CD8-positive, alpha-beta memory T cell (primary cell): ENCODE data around the gene CLDN34. TPM values are rescaled to one million over a fixed set of nuclear protein-coding genes. Genes with fewer than 3 reads are reported as not detected.

ENCODE experiments used
- CTCF ChIA-PET: fragments of 350-600 bp; sonication (Branson Sonifier 250); formaldehyde crosslinking; loops from one replicate; lab custom pipeline; 2021; ENCODE audit warnings: antibody characterized with exemption; lab: Charles Lee
- POLR2A ChIA-PET: fragments of 350-600 bp; sonication (Branson Sonifier 250); formaldehyde crosslinking; loops from one replicate; lab custom pipeline; 2021; ENCODE audit warnings: antibody characterized with exemption; lab: Charles Lee
- DNase-seq, 5 donors: peaks; one replicate each; pipeline versions ENCODE4 v3.0.0 to v3.0.0-alpha.2; 2020 to 2022; ENCODE audit warnings: mixed read lengths in 1 of 5
- H3K27ac ChIP-seq: one replicate; pipeline ENCODE4 v1.7.0; 2013; ENCODE audit warnings: low read depth, mild to moderate bottlenecking, low read length, moderate library complexity
- H3K27me3 ChIP-seq: 2 replicates; pipeline ENCODE4 v1.7.0; 2013; ENCODE audit warnings: low read length, mild to moderate bottlenecking; ENCODE audit not compliant: insufficient read depth, poor library complexity, severe bottlenecking
- H3K36me3 ChIP-seq: 2 replicates; pipeline ENCODE4 v1.7.0; 2013; ENCODE audit warnings: mild to moderate bottlenecking, low read length, moderate library complexity; ENCODE audit not compliant: insufficient read depth
- H3K4me1 ChIP-seq: 2 replicates; pipeline ENCODE4 v1.7.0; 2013; ENCODE audit warnings: mild to moderate bottlenecking, low read length, moderate library complexity; ENCODE audit not compliant: insufficient read depth
- H3K4me3 ChIP-seq: 2 replicates; pipeline ENCODE4 v1.7.0; 2013; ENCODE audit warnings: mild to moderate bottlenecking, low read length
- H3K9me3 ChIP-seq: 2 replicates; pipeline ENCODE4 v1.7.0; 2013; ENCODE audit warnings: mild to moderate bottlenecking, low read length
- H3K27ac Mint-ChIP-seq, 8 donors: one replicate each; pipeline ENCODE4 v1.8.0; 2020 to 2021; ENCODE audit warnings: mixed read lengths in 8 of 8, mild to moderate bottlenecking in 6 of 8, inconsistent platforms in 3 of 8, moderate library complexity in 3 of 8
- H3K27me3 Mint-ChIP-seq, 2 donors: one replicate each; pipeline ENCODE4 v1.8.0; 2020 to 2021; ENCODE audit warnings: mixed read lengths in 2 of 2, mild to moderate bottlenecking in 1 of 2, moderate library complexity in 1 of 2
- H3K36me3 Mint-ChIP-seq, 3 donors: one replicate each; pipeline ENCODE4 v1.8.0; 2020 to 2021; ENCODE audit warnings: mixed read lengths in 3 of 3, inconsistent platforms in 1 of 3, mild to moderate bottlenecking in 1 of 3
- H3K4me1 Mint-ChIP-seq, 3 donors: one replicate each; pipeline ENCODE4 v1.8.0; 2020 to 2021; ENCODE audit warnings: mixed read lengths in 3 of 3, inconsistent platforms in 1 of 3, mild to moderate bottlenecking in 1 of 3
- H3K4me3 Mint-ChIP-seq, 7 donors: one replicate each; pipeline ENCODE4 v1.8.0; 2020 to 2021; ENCODE audit warnings: mixed read lengths in 7 of 7, mild to moderate bottlenecking in 6 of 7, moderate library complexity in 4 of 7, inconsistent platforms in 2 of 7
- H3K9me3 Mint-ChIP-seq, 5 donors: one replicate each; pipeline ENCODE4 v1.8.0; 2020 to 2022; ENCODE audit warnings: mixed read lengths in 5 of 5, mild to moderate bottlenecking in 3 of 5, moderate library complexity in 2 of 5, inconsistent platforms in 1 of 5
- polyA plus RNA-seq: library from polyadenylated mRNA; unstranded; fragments of 300-500 nt; fragmentation: Illumina TruSeq; gene quantifications from one replicate; pipeline ENCODE4 v1.2.3, GENCODE V29; 2021
- total RNA-seq, 2 experiments: library from RNA; stranded (reverse); gene quantifications; one replicate each; pipeline ENCODE4 v1.2.3, GENCODE V29; 2021

The CLDN34 gene
- total and polyA plus RNA-seq, 3 experiments from 2014 or later = not detected

GRCh38 chrX:10004832-10005475, 37.8 kb downstream of the CLDN34 start:
- Mint-ChIP-seq H3K4me3 (no peak overlapping the region), H3K36me3 (no peaks in the 10 kb centered on the region), H3K27me3 (peaks cover 0 to 2% of the 10 kb centered on the region in 2 donors), H3K4me1 (peaks cover 4 to 9% (median 7%) of the 10 kb centered on the region in 3 donors), H3K27ac (no peak overlapping the region), H3K9me3 (no peaks in the 10 kb centered on the region)
- H3K4me3 ChIP-seq = no peak overlapping the region
- no peaks in the 10 kb centered on the region for H3K36me3 ChIP-seq
- no peaks in the 10 kb centered on the region for H3K27me3 ChIP-seq
- H3K27ac ChIP-seq = no peak overlapping the region
- CTCF ChIA-PET = interaction anchor here (1.3 kb wide), 1 partner anchor 77 kb away, joined by 3 read pairs; no protein-coding TSS in a partner anchor
- POLR2A ChIA-PET = no interaction called here
- no peaks in the 10 kb centered on the region for H3K9me3 ChIP-seq
- no peak for DNase-seq
- H3K4me1 ChIP-seq = no peaks in the 10 kb centered on the region

DNA sequence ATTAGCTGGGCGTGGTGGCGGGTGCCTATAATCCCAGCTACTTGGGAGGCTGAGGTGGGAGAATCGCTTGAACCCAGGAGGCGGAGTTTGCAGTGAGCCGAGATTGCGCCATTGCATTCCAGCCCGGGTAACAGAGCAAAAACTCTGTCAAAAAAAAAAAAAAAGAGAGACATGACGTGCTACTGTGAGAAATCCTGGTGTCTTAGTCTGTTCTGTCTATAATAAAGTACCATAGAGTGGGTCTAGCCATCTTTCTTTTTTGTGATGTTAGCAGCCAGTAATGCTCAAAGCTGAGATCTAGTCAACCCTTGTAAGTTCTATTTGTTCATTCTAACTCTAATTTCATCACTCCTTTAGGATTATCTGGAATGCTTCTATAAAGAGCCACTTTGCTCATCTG, 38.9 kb downstream of the CLDN34 start:
- CTCF ChIA-PET = no interaction called here
- H3K4me3 ChIP-seq = no peak overlapping the region
- no peaks in the 10 kb centered on the region for H3K36me3 Mint-ChIP-seq
- H3K4me3 Mint-ChIP-seq = no peak overlapping the region
- H3K36me3 ChIP-seq = no peaks in the 10 kb centered on the region
- no peaks in the 10 kb centered on the region for H3K4me1 ChIP-seq
- POLR2A ChIA-PET = no interaction called here
- H3K27ac ChIP-seq = no peak overlapping the region
- H3K9me3 ChIP-seq = no peaks in the 10 kb centered on the region
- H3K9me3 Mint-ChIP-seq = no peaks in the 10 kb centered on the region
- peaks cover 4 to 16% (median 14%) of the 10 kb centered on the region in 3 donors for H3K4me1 Mint-ChIP-seq
- no peak overlapping the region for H3K27ac Mint-ChIP-seq
- DNase-seq = no peak
- H3K27me3 ChIP-seq = no peaks in the 10 kb centered on the region
- H3K27me3 Mint-ChIP-seq = peaks cover 0 to 2% of the 10 kb centered on the region in 2 donors

DNA sequence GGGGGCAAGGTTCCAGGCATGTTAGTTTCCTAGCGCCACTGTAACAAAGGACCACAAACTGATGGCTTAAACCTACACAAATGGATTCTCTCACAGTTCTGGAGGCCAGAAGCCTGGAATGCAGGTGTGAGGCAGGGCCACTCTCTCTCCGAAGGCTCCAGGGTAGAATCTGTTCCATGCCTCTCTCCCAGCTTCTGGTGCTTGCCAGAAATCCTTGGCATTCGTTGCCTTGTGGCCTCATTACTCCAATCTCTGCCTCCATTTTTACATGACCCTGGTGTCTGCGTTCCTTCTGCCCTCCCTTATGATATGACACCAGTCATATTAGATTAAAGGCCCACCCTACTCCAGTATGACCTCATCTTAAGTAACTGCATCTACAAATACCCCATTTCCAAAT, 39.6 kb downstream of the CLDN34 start:
- H3K27me3 Mint-ChIP-seq = peaks cover 0 to 4% of the 10 kb centered on the region in 2 donors
- H3K36me3 Mint-ChIP-seq = no peaks in the 10 kb centered on the region
- Histone ChIP-seq H3K27ac (no peak overlapping the region), H3K9me3 (no peaks in the 10 kb centered on the region), H3K4me3 (no peak overlapping the region), H3K27me3 (no peaks in the 10 kb centered on the region), H3K36me3 (no peaks in the 10 kb centered on the region), H3K4me1 (peaks cover 7% of the 10 kb centered on the region)
- no peak overlapping the region for H3K4me3 Mint-ChIP-seq
- H3K9me3 Mint-ChIP-seq = no peaks in the 10 kb centered on the region
- ChIA-PET CTCF (no interaction called here), POLR2A (no interaction called here)
- H3K4me1 Mint-ChIP-seq = peaks cover 10 to 23% (median 21%) of the 10 kb centered on the region in 3 donors
- H3K27ac Mint-ChIP-seq = no peak overlapping the region
- DNase-seq = no peak

- no peaks in the 10 kb centered on the region for H3K36me3 ChIP-seq
- ChIA-PET POLR2A (interaction anchor here (0.8 kb wide), 1 partner anchor 75 kb away, joined by 3 read pairs; no protein-coding TSS in a partner anchor), CTCF (no interaction called here)
- no peak overlapping the region for H3K4me3 ChIP-seq
- no peak overlapping the region for H3K27ac ChIP-seq
- no peaks in the 10 kb centered on the region for H3K9me3 ChIP-seq
- no peaks in the 10 kb centered on the region for H3K36me3 Mint-ChIP-seq
- H3K27ac Mint-ChIP-seq = no peak overlapping the region
- peaks cover 8% of the 10 kb centered on the region for H3K4me1 ChIP-seq
- no peaks in the 10 kb centered on the region for H3K9me3 Mint-ChIP-seq
- no peaks in the 10 kb centered on the region for H3K27me3 ChIP-seq
- DNase-seq = no peak
- no peak overlapping the region for H3K4me3 Mint-ChIP-seq
- peaks cover 13 to 27% (median 25%) of the 10 kb centered on the region in 3 donors for H3K4me1 Mint-ChIP-seq
- peaks cover 0 to 6% of the 10 kb centered on the region in 2 donors for H3K27me3 Mint-ChIP-seq
Observed at GRCh38 chrX:10007621-10008020, 40.5 kb downstream of the CLDN34 start.

GRCh38 chrX:10008483-10009056, 41.4 kb downstream of the CLDN34 start:
- CTCF ChIA-PET = interaction anchor here (0.9 kb wide), 1 partner anchor 102 kb away, joined by 3 read pairs; no protein-coding TSS in a partner anchor

DNA sequence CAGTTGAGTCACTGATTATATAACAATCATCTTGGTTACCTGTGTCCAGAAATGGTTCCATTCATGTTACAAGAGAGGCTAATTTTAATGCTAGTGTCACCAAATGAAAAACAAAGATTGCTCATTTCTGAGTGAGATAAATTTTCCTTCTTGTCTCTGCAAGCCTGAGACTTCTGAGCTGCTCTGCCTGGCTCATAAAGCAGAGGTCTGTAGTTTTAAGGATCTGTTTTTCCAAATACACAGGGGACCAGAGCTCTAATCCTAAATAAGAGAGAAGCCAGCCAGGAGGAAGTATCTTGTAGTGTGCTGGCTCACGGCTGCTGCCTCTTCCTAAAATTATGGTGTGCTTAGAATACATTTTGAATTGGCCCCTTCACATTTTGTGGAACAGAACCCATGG, 42.6 kb downstream of the CLDN34 start:
- Histone ChIP-seq H3K27ac (no peak overlapping the region), H3K36me3 (no peaks in the 10 kb centered on the region), H3K9me3 (no peaks in the 10 kb centered on the region), H3K4me3 (no peak overlapping the region), H3K4me1 (peaks cover 8% of the 10 kb centered on the region), H3K27me3 (no peaks in the 10 kb centered on the region)
- Mint-ChIP-seq H3K4me3 (no peak overlapping the region), H3K36me3 (no peaks in the 10 kb centered on the region), H3K27me3 (peaks cover 0 to 6% of the 10 kb centered on the region in 2 donors), H3K9me3 (no peaks in the 10 kb centered on the region), H3K27ac (peak overlapping the region in 1 of 8 donors; percentile 50), H3K4me1 (peaks cover 15 to 24% (median 24%) of the 10 kb centered on the region in 3 donors)
- ChIA-PET CTCF (no interaction called here), POLR2A (no interaction called here)
- DNase-seq = no peak

More at GRCh38 chrX:10008483-10009056, 41.4 kb downstream of the CLDN34 start:
- Histone ChIP-seq H3K4me1 (peaks cover 8% of the 10 kb centered on the region), H3K4me3 (no peak overlapping the region), H3K27ac (no peak overlapping the region), H3K9me3 (no peaks in the 10 kb centered on the region), H3K27me3 (no peaks in the 10 kb centered on the region), H3K36me3 (no peaks in the 10 kb centered on the region)
- Mint-ChIP-seq H3K4me1 (peaks cover 19 to 31% (median 30%) of the 10 kb centered on the region in 3 donors), H3K27ac (no peak overlapping the region), H3K9me3 (no peaks in the 10 kb centered on the region), H3K36me3 (no peaks in the 10 kb centered on the region), H3K27me3 (peaks cover 0 to 6% of the 10 kb centered on the region in 2 donors), H3K4me3 (no peak overlapping the region)
- POLR2A ChIA-PET = no interaction called here
- no peak for DNase-seq

DNA sequence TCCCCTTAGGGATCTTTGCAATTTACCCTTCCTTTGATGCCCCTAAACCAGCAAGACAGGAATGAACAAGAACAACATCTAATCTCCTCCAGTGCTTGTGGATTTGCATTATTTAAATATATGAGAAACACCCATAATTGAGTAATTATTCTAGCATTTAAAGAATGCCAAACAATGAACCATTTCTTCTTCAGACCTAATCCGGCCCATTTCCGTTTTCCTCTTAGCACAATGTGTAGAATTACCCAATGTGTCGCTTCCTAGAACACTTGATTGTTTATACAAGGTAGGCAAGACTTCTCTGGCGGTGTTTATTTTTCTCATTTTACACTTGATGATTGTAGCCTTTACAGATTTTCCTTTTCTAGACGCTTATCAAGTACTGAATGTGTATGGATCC, 43.5 kb downstream of the CLDN34 start:
- Mint-ChIP-seq H3K4me3 (peak overlapping the region in 2 of 7 donors; percentile 7 to 55), H3K27me3 (peaks cover 0 to 6% of the 10 kb centered on the region in 2 donors), H3K36me3 (no peaks in the 10 kb centered on the region), H3K9me3 (no peaks in the 10 kb centered on the region), H3K4me1 (peaks cover 15 to 24% (median 24%) of the 10 kb centered on the region in 3 donors), H3K27ac (peak overlapping the region in 3 of 8 donors; percentile 18 to 86 (median 20))
- Histone ChIP-seq H3K4me1 (peaks cover 8% of the 10 kb centered on the region), H3K27ac (no peak overlapping the region), H3K9me3 (no peaks in the 10 kb centered on the region), H3K4me3 (no peak overlapping the region), H3K27me3 (no peaks in the 10 kb centered on the region), H3K36me3 (no peaks in the 10 kb centered on the region)
- no peak for DNase-seq
- CTCF ChIA-PET = interaction anchor here (2.4 to 2.6 kb wide), 2 partner anchors 100 to 108 kb away, joined by 9 to 11 read pairs; no protein-coding TSS in a partner anchor
- POLR2A ChIA-PET = no interaction called here
